CD4-positive, alpha-beta T cell treated with Interleukin-6 at 100 ng/mL for 8 hours (primary cell): ENCODE data around the gene GRB7.
A peak's percentile ranks its signal among the peaks of the same experiment; 100 is the strongest.
"Not testable (repeated sequence)": the region's sequence is repeated elsewhere in the genome, so short reads cannot be mapped to it uniquely, and the experiment has no call there.

Source experiments
- DNase-seq: peaks from one replicate; pipeline ENCODE4 v3.0.0-alpha.2; 2020; ENCODE audit warnings: mixed read lengths, low spot score

GRB7 gene

DNA sequence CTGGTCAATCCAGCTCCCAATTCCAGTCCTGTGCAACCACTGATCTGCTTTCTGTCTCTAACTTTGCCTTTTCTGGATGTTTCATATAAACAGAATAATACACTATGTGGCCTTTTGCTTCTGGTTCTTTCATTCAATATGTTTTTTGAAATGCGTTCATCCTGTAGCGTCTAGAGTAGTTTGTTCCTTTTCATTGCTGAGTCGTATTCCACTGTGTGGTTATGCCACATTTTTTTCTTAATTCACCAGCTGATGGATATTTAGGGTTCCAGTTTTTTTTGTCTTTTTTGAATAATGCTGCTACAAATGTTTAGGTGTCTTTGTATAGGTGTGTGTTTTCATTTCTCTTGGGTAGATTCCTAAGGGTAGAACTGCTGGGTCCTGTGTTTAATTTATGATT is 5.2 kb upstream of the GRB7 start:
- DNase-seq, result no peak

DNA sequence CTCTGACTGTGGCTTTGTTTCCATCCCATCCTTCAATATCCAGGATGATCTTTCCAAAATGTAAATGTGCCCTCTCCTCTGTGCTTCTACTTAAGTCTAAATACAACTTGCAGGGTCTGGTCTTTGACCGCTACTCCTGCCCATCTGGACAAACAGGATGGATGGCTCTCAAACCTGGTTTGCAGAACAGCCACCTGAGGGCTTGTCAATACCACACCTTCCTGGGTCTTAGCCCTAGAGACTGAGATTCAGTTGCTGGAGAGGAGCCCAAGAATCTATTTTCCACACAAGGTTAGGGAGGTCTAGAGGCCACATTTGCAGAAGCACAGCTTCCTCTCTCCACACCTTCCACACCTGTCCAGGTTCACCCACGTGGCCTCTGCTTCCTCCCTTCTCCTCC is 1.9 kb upstream of the GRB7 start:
- DNase-seq, result no peak

DNA sequence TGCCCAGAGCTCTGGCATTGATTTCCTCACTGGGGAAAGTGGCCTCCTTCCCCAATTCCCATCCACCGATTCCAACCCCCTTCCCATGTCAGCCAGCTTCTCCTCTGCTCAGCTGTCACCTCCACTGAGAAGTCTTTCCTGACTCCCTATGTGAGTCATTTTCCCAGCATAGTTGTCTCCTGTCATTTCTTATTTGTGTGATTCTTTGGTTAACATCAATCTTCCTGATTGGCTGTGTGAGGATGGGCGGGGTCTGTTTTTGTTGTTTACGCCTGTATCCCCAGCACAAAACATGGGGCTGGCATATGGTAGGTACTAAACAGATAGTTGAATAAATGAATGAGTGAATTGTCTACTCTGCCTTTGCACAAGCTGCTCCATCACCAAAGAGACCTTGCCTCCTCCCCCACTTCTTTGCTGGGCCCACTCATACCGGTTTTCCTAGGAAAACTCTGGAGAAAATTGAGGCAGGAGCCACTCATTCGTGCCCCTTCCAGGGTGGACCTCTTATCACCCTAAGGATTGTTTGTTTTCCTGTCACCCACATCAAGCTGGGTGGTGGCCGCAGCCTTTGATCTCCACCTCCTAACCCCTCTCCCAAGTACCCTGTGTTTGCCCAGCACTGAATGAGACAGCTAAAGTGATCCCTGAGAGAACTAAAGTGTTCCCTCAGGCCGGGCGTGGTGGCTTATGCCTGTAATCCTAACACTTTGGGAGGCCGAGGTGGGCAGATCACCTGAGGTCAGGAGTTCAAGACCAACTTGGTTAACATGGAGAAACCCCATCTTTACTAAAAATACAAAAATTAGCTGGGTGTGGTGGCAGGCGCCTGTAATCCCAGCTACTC is 1.2 kb upstream of the GRB7 start:
- no peak for DNase-seq

GRCh38 chr17:39737206-39737759 is 455 bp upstream of the GRB7 start:
- no peak for DNase-seq

DNA sequence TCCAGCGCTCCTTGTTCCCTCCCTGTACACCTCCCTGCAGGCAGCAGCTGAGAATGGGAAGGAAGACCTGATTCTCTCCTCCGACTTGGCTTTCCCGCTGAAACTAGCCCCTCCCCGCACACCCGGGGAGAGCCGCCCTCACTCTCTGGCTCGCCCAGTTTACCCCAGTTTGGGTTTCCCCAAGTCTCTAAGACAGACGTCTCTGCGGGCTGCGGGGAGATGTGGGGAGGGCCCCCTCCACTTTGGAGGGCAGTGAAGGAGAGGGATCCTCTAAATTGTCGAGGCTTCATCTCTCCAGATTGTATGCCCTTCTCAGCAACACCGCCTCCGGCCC is 797 bp downstream of the GRB7 start:
- DNase-seq, result peak; percentile 28

- no peak for DNase-seq
Observed at GRCh38 chr17:39738983-39739884, 1.5 kb downstream of the GRB7 start.

DNA sequence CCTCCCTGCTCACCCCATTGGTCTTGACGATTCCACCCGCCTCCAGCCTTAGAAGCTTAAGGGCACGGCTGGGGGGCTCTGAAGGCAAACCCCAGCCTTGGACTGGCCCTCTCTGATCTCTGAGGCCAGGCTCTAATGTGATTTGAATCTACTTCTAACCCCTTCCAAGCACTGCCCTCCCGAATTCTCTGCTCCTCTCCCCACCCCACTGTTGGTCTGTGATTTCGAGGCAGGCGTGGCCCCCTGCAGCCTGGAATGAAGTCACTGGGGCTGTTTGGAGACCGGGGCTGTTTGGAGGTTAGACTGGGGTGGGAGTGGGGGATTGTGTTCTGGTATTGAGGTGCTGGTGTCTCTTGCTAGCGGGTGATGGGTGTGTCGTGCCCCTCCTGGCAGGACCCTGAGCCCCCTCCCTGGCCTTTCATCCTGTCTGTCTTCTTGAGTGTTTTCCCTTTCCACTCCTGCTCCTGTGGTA is 2.2 kb downstream of the GRB7 start:
- no peak for DNase-seq

- no peak for DNase-seq
Observed at GRCh38 chr17:39740357-39741111, 2.8 kb downstream of the GRB7 start.

- DNase-seq, result no peak
Observed at GRCh38 chr17:39742126-39742855, 4.6 kb downstream of the GRB7 start.

DNA sequence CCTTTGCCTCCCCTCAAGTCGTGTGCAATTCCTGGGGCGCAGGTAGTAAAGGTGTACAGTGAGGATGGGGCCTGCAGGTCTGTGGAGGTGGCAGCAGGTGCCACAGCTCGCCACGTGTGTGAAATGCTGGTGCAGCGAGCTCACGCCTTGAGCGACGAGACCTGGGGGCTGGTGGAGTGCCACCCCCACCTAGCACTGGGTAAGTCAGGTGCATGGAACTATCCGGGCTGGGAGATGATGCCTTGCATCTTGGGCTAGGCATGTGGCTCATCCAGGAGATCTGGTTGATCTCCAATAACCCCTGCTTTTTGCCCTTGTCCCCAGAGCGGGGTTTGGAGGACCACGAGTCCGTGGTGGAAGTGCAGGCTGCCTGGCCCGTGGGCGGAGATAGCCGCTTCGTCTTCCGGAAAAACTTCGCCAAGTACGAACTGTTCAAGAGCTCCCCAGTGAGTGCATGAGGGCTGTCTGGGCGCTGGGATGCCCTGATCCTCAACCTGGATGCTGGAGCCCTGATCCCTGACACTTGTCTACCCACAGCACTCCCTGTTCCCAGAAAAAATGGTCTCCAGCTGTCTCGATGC is 5.2 kb downstream of the GRB7 start:
- no peak for DNase-seq

DNA sequence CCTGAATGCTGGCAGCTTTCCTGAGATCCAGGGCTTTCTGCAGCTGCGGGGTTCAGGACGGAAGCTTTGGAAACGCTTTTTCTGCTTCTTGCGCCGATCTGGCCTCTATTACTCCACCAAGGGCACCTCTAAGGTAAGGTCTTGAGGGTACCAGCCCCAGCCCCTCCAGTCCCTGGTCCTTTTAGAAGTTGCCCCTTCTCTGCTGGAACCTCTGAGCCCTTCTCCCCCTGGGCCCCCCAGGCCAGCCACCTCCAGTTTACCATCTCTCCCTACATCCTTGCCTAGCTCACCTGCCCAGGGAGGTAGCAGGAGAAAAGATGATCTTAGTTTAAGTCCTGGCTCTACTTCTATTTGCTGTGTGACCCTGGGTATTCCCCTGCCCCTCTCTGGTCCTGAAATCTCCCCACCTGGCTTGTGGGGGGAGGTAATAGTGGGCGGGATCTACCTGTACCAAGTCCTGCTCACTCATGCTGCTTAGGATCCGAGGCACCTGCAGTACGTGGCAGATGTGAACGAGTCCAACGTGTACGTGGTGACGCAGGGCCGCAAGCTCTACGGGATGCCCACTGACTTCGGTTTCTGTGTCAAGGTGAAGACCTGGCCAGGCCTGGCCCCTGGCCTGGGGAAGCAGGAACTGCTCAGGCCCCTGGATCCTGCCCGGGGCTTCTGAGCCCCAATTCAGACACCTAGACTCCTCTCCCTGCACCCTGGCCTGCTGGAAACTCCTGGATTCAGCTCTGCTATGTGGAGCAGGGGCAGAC is 6.5 kb downstream of the GRB7 start:
- DNase-seq, result no peak

DNA sequence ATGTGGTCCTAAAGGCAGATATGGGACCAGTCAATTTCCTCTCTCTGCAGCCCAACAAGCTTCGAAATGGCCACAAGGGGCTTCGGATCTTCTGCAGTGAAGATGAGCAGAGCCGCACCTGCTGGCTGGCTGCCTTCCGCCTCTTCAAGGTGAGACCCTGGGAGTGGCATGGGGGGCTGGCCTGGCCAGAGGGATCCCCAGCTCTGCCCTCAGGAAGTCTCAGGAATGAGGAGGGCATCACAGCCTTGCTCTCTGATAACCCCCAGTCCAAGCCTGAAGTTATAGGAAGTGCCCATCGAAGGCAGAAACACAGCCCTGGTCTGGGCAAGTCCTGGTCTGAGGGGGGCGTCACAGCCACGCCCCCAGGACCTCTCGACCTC is 7.1 kb downstream of the GRB7 start:
- DNase-seq, result no peak

- no peak for DNase-seq
Observed at GRCh38 chr17:39745335-39746144, 7.8 kb downstream of the GRB7 start.

- no peak for DNase-seq
Observed at GRCh38 chr17:39746145-39746461, 8.4 kb downstream of the GRB7 start.

DNA sequence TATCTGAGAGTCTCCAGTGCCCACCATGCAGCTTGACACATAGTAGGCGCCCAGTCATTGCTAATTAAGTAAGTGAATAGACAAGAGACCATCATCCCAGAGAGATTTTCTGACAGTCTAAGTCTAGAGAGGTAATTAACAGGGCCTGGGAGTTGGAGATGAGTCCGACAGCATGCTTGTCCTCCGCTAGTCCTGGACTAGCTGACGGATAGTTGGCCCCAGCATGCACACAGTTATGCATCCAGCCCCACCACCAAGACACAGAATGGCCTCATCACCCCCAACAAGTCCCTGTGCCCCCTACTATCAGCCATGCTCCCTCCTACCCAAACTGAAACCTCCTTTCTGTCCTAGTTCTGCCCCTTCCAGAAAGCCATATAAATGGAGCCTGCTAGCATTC is 10.0 kb downstream of the GRB7 start:
- DNase-seq, result no peak

GRCh38 chr17:39748444-39749034 is 10.8 kb downstream of the GRB7 start:
- not testable (repeated sequence) for DNase-seq

DNA sequence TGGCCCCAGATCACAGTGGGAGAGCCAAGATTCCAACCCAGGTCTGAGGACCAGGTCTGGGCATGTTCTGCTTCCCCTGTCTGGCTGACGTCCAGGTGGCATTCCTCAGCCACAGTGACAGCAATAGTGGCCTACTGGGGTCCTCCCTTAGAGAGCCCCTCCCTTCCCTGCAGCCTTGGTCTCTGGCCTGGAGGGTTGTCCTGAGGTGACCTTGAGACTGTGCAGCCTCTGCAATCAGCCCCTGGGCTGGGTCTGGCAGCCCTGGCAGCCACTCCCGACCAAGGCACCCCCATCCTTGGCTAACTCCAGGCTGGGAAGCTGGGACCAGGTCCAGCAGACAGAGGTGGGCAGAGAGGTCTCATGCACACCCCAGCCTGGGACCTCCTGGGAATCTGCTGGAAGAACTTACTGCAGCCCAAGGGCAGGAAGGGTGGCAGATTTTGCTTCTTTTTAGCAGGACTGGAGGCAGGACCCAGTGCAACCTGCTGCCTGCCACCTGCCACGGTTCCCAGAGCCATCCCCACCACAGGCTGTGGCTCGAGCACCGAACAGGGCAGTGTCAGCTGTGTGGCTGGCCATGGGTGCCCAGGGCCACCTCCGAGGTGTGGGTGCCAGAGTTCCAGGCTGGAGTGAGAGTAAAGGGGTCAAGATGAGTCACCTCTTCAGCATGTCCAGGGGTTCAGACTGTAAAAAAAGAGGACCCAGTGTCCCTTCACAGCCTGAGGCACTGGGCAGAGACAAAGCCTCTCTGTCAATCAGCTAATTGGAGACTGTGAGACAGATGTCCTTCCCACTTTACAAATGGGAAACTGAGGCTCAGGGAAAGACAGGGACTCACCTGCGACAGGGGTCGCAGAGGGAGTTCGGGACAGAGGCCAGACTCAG is 12.6 kb downstream of the GRB7 start:
- DNase-seq, result no peak

- no peak for DNase-seq
Observed at GRCh38 chr17:39751016-39751543, 13.3 kb downstream of the GRB7 start.
